H9 (cell line): ENCODE results near the gene NEDD4L. TPM values are rescaled to one million over a fixed set of nuclear protein-coding genes. Genes with fewer than 3 reads are reported as not detected.

Experiments used
- DNase-seq: peaks from one replicate; pipeline ENCODE4 v3.0.0-alpha.2; 2017
- H2AFZ ChIP-seq: one replicate; pipeline ENCODE4 v1.6.1; 2013; ENCODE audit warnings: mild to moderate bottlenecking, low read length, control low read depth, moderate library complexity
- H2AK5ac ChIP-seq: 2 replicates; pipeline ENCODE4 v1.6.1; 2013; ENCODE audit warnings: low read length, control low read depth, mixed read lengths; ENCODE audit not compliant: insufficient read length
- H2BK120ac ChIP-seq: one replicate; pipeline ENCODE4 v1.6.1; 2013; ENCODE audit warnings: low read depth, mild to moderate bottlenecking, low read length, control low read depth, inconsistent platforms; ENCODE audit not compliant: poor library complexity, severe bottlenecking
- H2BK12ac ChIP-seq: 2 replicates; pipeline ENCODE4 v1.6.1; 2013; ENCODE audit warnings: low read length, control low read depth, mixed read lengths, low read depth; ENCODE audit not compliant: insufficient read length
- H2BK15ac ChIP-seq: 2 replicates; pipeline ENCODE4 v1.6.1; 2013; ENCODE audit warnings: low read depth, low read length, control low read depth
- H2BK20ac ChIP-seq: one replicate; pipeline ENCODE4 v1.6.1; 2013; ENCODE audit warnings: low read depth, mild to moderate bottlenecking, low read length, control low read depth, inconsistent platforms; ENCODE audit not compliant: poor library complexity, severe bottlenecking
- H2BK5ac ChIP-seq: 2 replicates; pipeline ENCODE4 v1.6.1; 2013; ENCODE audit warnings: low read length, control low read depth, mixed read lengths; ENCODE audit not compliant: insufficient read length
- H3K14ac ChIP-seq: 2 replicates; pipeline ENCODE4 v1.6.1; 2013; ENCODE audit warnings: low read length, control low read depth; ENCODE audit not compliant: insufficient read depth
- H3K18ac ChIP-seq: 2 replicates; pipeline ENCODE4 v1.6.1; 2013; ENCODE audit warnings: low read depth, mild to moderate bottlenecking, mixed read lengths, low read length, control low read depth; ENCODE audit not compliant: insufficient read length
- H3K23ac ChIP-seq: 2 replicates; pipeline ENCODE4 v1.6.1; 2013; ENCODE audit warnings: low read length, control low read depth, mixed read lengths, low read depth; ENCODE audit not compliant: insufficient read length
- H3K23me2 ChIP-seq: 2 replicates; pipeline ENCODE4 v1.6.1; 2013; ENCODE audit warnings: low read depth, mild to moderate bottlenecking, mixed read lengths, low read length, control low read depth; ENCODE audit not compliant: insufficient read length, poor library complexity, severe bottlenecking
- H3K27ac ChIP-seq: 2 replicates; pipeline ENCODE4 v1.5.1; 2013; ENCODE audit warnings: low read length, control low read depth, mixed read lengths, low read depth; ENCODE audit not compliant: insufficient read length
- H3K27me3 ChIP-seq: 2 replicates; pipeline ENCODE4 v1.6.1; 2013; ENCODE audit warnings: low read length, control low read depth, inconsistent platforms; ENCODE audit not compliant: insufficient read depth
- H3K4ac ChIP-seq: 2 replicates; pipeline ENCODE4 v1.6.1; 2013; ENCODE audit warnings: low read depth, mild to moderate bottlenecking, control low read depth, inconsistent platforms, low read length, moderate library complexity
- H3K4me1 ChIP-seq: 2 replicates; pipeline ENCODE4 v1.6.1; 2013; ENCODE audit warnings: low read length, control low read depth, inconsistent platforms; ENCODE audit not compliant: insufficient read depth
- H3K4me2 ChIP-seq: 2 replicates; pipeline ENCODE4 v1.6.1; 2013; ENCODE audit warnings: low read length, control low read depth, mixed read lengths; ENCODE audit not compliant: insufficient read length, insufficient read depth
- H3K56ac ChIP-seq: 2 replicates; pipeline ENCODE4 v1.6.1; 2013; ENCODE audit warnings: low read depth, mild to moderate bottlenecking, mixed read lengths, low read length, control low read depth; ENCODE audit not compliant: insufficient read length
- H3K79me1 ChIP-seq: 2 replicates; pipeline ENCODE4 v1.6.1; 2013; ENCODE audit warnings: low read depth, mild to moderate bottlenecking, moderate library complexity, low read length, control low read depth, inconsistent platforms; ENCODE audit not compliant: insufficient read depth, poor library complexity, severe bottlenecking
- H3K79me2 ChIP-seq: 2 replicates; pipeline ENCODE4 v1.6.1; 2013; ENCODE audit warnings: low read length, control low read depth, inconsistent platforms; ENCODE audit not compliant: insufficient read depth
- H3K9ac ChIP-seq: 2 replicates; pipeline ENCODE4 v1.6.1; 2013; ENCODE audit warnings: low read length, control low read depth, mixed read lengths; ENCODE audit not compliant: insufficient read length; ENCODE audit errors: extremely low read depth
- H3K9me3 ChIP-seq: one replicate; pipeline ENCODE4 v1.6.1; 2013; ENCODE audit warnings: low read depth, low read length, inconsistent platforms; ENCODE audit not compliant: control insufficient read depth
- H3T11ph ChIP-seq: one replicate; pipeline ENCODE4 v1.6.1; 2013; ENCODE audit warnings: mild to moderate bottlenecking, low read length, control low read depth, inconsistent platforms
- H4K20me1 ChIP-seq: one replicate; pipeline ENCODE4 v1.6.1; 2013; ENCODE audit not compliant: control insufficient read depth, insufficient read length, insufficient read depth
- H4K5ac ChIP-seq: 2 replicates; pipeline ENCODE4 v1.6.1; 2013; ENCODE audit warnings: low read depth, mild to moderate bottlenecking, mixed read lengths, low read length, control low read depth; ENCODE audit not compliant: insufficient read length
- H4K8ac ChIP-seq: replicated peaks from 2 replicates; pipeline ENCODE4 v1.6.1; 2013; ENCODE audit warnings: low read length, control low read depth, mixed read lengths, low read depth; ENCODE audit not compliant: insufficient read length
- H4K91ac ChIP-seq: 2 replicates; pipeline ENCODE4 v1.6.1; 2013; ENCODE audit warnings: low read depth, mild to moderate bottlenecking, moderate library complexity, mixed read lengths, low read length, control low read depth; ENCODE audit not compliant: insufficient read length
- H3K27ac Mint-ChIP-seq, 3 experiments: 2 replicates in 2 of 3; 3 replicates in 1 of 3; pipeline ENCODE4 v1.8.0; 2020 to 2021; ENCODE audit warnings: mixed read lengths in 3 of 3, mild to moderate bottlenecking in 1 of 3, moderate library complexity in 1 of 3
- H3K27me3 Mint-ChIP-seq: 2 replicates; pipeline ENCODE4 v1.8.0; 2021; ENCODE audit warnings: low read depth, mild to moderate bottlenecking, moderate library complexity, mixed read lengths
- H3K36me3 Mint-ChIP-seq, 3 experiments: 2 replicates in 2 of 3; 3 replicates in 1 of 3; pipeline ENCODE4 v1.8.0; 2020 to 2021; ENCODE audit warnings: low read depth in 3 of 3, mixed read lengths in 3 of 3; ENCODE audit not compliant: insufficient read depth in 1 of 3
- H3K4me1 Mint-ChIP-seq, 2 experiments: 2 replicates each; pipeline ENCODE4 v1.8.0; 2020; ENCODE audit warnings: mixed read lengths in 2 of 2
- H3K4me3 Mint-ChIP-seq, 2 experiments: 2 replicates in 1 of 2; 3 replicates in 1 of 2; pipeline ENCODE4 v1.8.0; 2020 to 2021; ENCODE audit warnings: mild to moderate bottlenecking in 2 of 2, mixed read lengths in 2 of 2, moderate library complexity in 1 of 2
- H3K9me3 Mint-ChIP-seq, 2 experiments: 2 replicates in 1 of 2; 3 replicates in 1 of 2; pipeline ENCODE4 v1.8.0; 2020; ENCODE audit warnings: mild to moderate bottlenecking in 2 of 2, mixed read lengths in 2 of 2, moderate library complexity in 1 of 2
- WGBS: extraction: QIAGEN DNeasy Blood & Tissue Kit; methylation state at CpG from one replicate; pipeline ENCODE4 v1.1.7; 2013; ENCODE audit warnings: missing lambda C conversion rate, low lambda C conversion rate, mixed read lengths; ENCODE audit not compliant: insufficient read length; ENCODE audit errors: extremely low coverage; 5-methylcytosine and 5-hydroxymethylcytosine counted together
- total RNA-seq: library from RNA; stranded (reverse); gene quantifications from 2 replicates; pipeline ENCODE4 v1.2.1, GENCODE V29; 2021
- TF ChIP-seq, protein P1 (sequence below): fragments of 200-600 bp; sonication (generic); conservative IDR thresholded peaks from 3 replicates; pipeline ENCODE4 v1.8.0; 2021; ENCODE audit warnings: antibody characterized with exemption, mild to moderate bottlenecking

The NEDD4L gene
- total RNA-seq, 1 experiment from 2014 or later: 76.3 TPM

DNA sequence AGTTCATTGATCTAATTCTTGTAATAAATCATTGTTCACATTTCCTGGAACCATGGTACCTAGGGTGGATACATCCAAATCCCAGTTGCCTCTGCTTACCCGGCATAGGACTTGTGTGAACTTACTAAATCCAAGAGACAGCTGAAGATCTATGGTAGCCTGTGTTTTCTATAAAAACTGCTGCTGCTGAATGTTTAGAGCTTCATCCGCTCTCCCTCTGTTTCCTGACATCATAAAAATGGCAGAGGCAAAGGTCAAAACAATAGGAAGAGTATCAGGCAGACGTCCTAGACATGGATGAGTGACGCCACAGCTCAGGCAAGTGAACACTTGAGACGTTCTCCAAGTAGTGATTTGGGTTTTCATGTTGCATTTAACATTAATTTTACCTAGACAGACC lies 326.6 kb downstream of the NEDD4L start:
- no peaks in the 10 kb centered on the region for H4K20me1 ChIP-seq

More for the DNA sequence above, 326.6 kb downstream of the NEDD4L start:
- H2BK12ac ChIP-seq: no peak overlapping the region
- H3K23me2 ChIP-seq: no peaks in the 10 kb centered on the region
- WGBS: no CpG with 5 or more reads among the region's 5 CpGs
- no peak overlapping the region for H3K4me3 Mint-ChIP-seq
- H3K18ac ChIP-seq: no peak overlapping the region
- H2BK120ac ChIP-seq: no peak overlapping the region
- H2BK15ac ChIP-seq: no peak overlapping the region
- H3K79me2 ChIP-seq: no peaks in the 10 kb centered on the region
- H2BK20ac ChIP-seq: no peak overlapping the region
- H3K27me3 ChIP-seq: no peaks in the 10 kb centered on the region
- TF ChIP-seq, protein P1, sequence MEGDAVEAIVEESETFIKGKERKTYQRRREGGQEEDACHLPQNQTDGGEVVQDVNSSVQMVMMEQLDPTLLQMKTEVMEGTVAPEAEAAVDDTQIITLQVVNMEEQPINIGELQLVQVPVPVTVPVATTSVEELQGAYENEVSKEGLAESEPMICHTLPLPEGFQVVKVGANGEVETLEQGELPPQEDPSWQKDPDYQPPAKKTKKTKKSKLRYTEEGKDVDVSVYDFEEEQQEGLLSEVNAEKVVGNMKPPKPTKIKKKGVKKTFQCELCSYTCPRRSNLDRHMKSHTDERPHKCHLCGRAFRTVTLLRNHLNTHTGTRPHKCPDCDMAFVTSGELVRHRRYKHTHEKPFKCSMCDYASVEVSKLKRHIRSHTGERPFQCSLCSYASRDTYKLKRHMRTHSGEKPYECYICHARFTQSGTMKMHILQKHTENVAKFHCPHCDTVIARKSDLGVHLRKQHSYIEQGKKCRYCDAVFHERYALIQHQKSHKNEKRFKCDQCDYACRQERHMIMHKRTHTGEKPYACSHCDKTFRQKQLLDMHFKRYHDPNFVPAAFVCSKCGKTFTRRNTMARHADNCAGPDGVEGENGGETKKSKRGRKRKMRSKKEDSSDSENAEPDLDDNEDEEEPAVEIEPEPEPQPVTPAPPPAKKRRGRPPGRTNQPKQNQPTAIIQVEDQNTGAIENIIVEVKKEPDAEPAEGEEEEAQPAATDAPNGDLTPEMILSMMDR: no peak
- no peaks in the 10 kb centered on the region for H3K79me1 ChIP-seq
- DNase-seq: no peak
- H3K4me1 Mint-ChIP-seq: peaks cover 15 to 18% of the 10 kb centered on the region in 2 experiments
- peaks cover 24 to 82% (median 55%) of the 10 kb centered on the region in 3 experiments for H3K36me3 Mint-ChIP-seq
- no peak overlapping the region for H3K9ac ChIP-seq
- no peak overlapping the region for H2AK5ac ChIP-seq
- no peak overlapping the region for H3K4ac ChIP-seq
- no peak overlapping the region for H2AFZ ChIP-seq
- H3K4me1 ChIP-seq: no peaks in the 10 kb centered on the region
- no peak overlapping the region for H3K27ac ChIP-seq
- H4K91ac ChIP-seq: no peak overlapping the region
- H2BK5ac ChIP-seq: no peak overlapping the region
- no peak overlapping the region for H3T11ph ChIP-seq
- peak overlapping the region in 1 of 3 experiments; percentile 31; a peak in 1 of 7 replicates for H3K27ac Mint-ChIP-seq
- H3K9me3 ChIP-seq: no peaks in the 10 kb centered on the region
- H3K4me2 ChIP-seq: no peak overlapping the region
- no peaks in the 10 kb centered on the region for H3K27me3 Mint-ChIP-seq
- no peaks in the 10 kb centered on the region for H3K9me3 Mint-ChIP-seq
- no peak overlapping the region for H3K23ac ChIP-seq
- no peak overlapping the region for H4K8ac ChIP-seq
- H4K5ac ChIP-seq: no peak overlapping the region
- no peak overlapping the region for H3K56ac ChIP-seq
- no peak overlapping the region for H3K14ac ChIP-seq
